C4-2B (cell line): ENCODE data around the gene CLRN1.

Source experiments
- ZFX ChIP-seq: fragments of 450-650 bp; IDR thresholded peaks from 2 replicates; pipeline ENCODE4 v1.6.1; 2017
- TF ChIP-seq, protein P1 (sequence below): fragments of 450-650 bp; conservative IDR thresholded peaks from 2 replicates; pipeline ENCODE4 v1.5.1; 2017; ENCODE audit warnings: mild to moderate bottlenecking

DNA sequence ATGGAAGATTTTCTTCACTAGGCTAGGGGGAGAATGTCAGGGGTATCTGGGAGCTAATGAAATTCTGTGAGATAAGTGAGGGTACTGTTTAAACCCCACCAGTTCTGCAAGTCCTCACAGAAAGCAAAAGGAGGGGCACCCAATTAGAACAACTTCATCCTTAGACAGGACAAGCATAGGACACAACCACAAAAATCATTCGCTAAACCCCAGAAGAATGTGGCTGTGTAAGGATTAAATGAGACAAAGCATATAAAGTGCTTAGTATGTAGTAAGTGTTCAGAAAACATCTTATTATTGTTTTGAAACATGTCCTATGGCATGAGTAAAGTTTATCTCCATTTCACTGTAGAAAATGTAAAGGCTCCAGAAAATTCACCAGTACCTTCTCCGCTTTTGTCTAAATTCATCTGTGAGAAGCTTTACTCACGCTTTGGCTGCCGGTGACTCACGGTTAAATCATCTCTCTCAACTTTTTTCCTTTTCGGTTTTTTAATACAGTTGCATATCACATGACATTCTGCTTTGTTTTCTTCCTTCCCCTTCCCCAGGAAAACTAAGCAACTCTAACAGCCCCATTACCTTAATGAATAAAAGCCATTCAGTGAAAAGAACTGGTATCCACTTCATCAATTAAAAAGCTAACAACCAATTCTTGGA is 1.7 kb downstream of the CLRN1 start:
- TF ChIP-seq, protein P1, sequence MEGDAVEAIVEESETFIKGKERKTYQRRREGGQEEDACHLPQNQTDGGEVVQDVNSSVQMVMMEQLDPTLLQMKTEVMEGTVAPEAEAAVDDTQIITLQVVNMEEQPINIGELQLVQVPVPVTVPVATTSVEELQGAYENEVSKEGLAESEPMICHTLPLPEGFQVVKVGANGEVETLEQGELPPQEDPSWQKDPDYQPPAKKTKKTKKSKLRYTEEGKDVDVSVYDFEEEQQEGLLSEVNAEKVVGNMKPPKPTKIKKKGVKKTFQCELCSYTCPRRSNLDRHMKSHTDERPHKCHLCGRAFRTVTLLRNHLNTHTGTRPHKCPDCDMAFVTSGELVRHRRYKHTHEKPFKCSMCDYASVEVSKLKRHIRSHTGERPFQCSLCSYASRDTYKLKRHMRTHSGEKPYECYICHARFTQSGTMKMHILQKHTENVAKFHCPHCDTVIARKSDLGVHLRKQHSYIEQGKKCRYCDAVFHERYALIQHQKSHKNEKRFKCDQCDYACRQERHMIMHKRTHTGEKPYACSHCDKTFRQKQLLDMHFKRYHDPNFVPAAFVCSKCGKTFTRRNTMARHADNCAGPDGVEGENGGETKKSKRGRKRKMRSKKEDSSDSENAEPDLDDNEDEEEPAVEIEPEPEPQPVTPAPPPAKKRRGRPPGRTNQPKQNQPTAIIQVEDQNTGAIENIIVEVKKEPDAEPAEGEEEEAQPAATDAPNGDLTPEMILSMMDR, result no peak
- TF ChIP-seq ZFX, result no peak
